PC-3 (cell line): ENCODE results near the gene INTS1. TPM values are rescaled to one million over a fixed set of nuclear protein-coding genes. Genes with fewer than 3 reads are reported as not detected.

Experiments used
- ATAC-seq: fragments of 200-7000 bp; cut with Tn5 transposase; 2 replicates; pipeline ENCODE4 v1.9.1; 2020; ENCODE audit warnings: mild to moderate bottlenecking, moderate library complexity
- BruUV-seq: library from RNA; stranded (reverse); fragments of 400-500 nt; replicated peaks from 2 replicates; lab custom pipeline; 2021; lab: Mats Ljungman, UMichigan
- CTCF ChIA-PET: fragments of 300-600 bp; sonication (Branson Sonifier 250); formaldehyde crosslinking; loops from one replicate; lab custom pipeline; 2022; ENCODE audit warnings: antibody characterized with exemption; lab: Charles Lee
- POLR2A ChIA-PET: fragments of 300-600 bp; sonication (Branson Sonifier 250); formaldehyde crosslinking; loops from one replicate; lab custom pipeline; 2022; ENCODE audit warnings: antibody characterized with exemption; ENCODE audit not compliant: unreplicated experiment; lab: Charles Lee
- DNase-seq: peaks from one replicate; pipeline ENCODE4 v3.0.0-alpha.2; 2015
- H2AFZ ChIP-seq: fragments of 300-600 bp; sonication (generic); 2 replicates; pipeline ENCODE4 v1.6.0; 2016; ENCODE audit warnings: antibody characterized with exemption, low read length
- H3F3A ChIP-seq: fragments of 300-600 bp; sonication (generic); one replicate; pipeline ENCODE4 v1.6.0; 2017; ENCODE audit warnings: antibody characterized with exemption, low read length, control low read depth, mild to moderate bottlenecking; ENCODE audit not compliant: unreplicated experiment
- H3K27ac ChIP-seq: fragments of 300-600 bp; sonication (generic); 2 replicates; pipeline ENCODE4 v1.5.1; 2016; ENCODE audit warnings: mild to moderate bottlenecking, low read length
- H3K27me3 ChIP-seq: fragments of 300-600 bp; sonication (generic); 2 replicates; pipeline ENCODE4 v1.6.1; 2016; ENCODE audit warnings: low read length, mixed read lengths
- H3K36me3 ChIP-seq: fragments of 300-600 bp; sonication (generic); 2 replicates; pipeline ENCODE4 v1.6.1; 2016; ENCODE audit warnings: low read depth, mixed run types, low read length, mixed read lengths
- H3K4me1 ChIP-seq: fragments of 300-600 bp; sonication (generic); 2 replicates; pipeline ENCODE4 v1.5.1; 2016; ENCODE audit warnings: low read length; ENCODE audit not compliant: insufficient read depth
- H3K4me2 ChIP-seq: fragments of 300-600 bp; sonication (generic); 2 replicates; pipeline ENCODE4 v1.6.0; 2016; ENCODE audit warnings: low read length
- H3K4me3 ChIP-seq: fragments of 300-600 bp; sonication (generic); 2 replicates; pipeline ENCODE4 v1.5.1; 2016; ENCODE audit warnings: mild to moderate bottlenecking, low read length, mixed read lengths
- H3K79me2 ChIP-seq: fragments of 300-600 bp; sonication (generic); 2 replicates; pipeline ENCODE4 v1.6.1; 2017; ENCODE audit warnings: low read length, mixed read lengths
- H3K9ac ChIP-seq: fragments of 300-600 bp; sonication (generic); 2 replicates; pipeline ENCODE4 v1.6.0; 2016; ENCODE audit warnings: mild to moderate bottlenecking, low read length
- H3K9me2 ChIP-seq: fragments of 300-600 bp; sonication (generic); replicated peaks from 2 replicates; pipeline ENCODE4 v1.6.1; 2016; ENCODE audit warnings: mixed run types, low read length, mixed read lengths
- H3K9me3 ChIP-seq: fragments of 300-600 bp; sonication (generic); 2 replicates; pipeline ENCODE4 v1.6.1; 2016; ENCODE audit warnings: low read length, mixed read lengths
- H4K20me1 ChIP-seq: fragments of 300-600 bp; sonication (generic); 2 replicates; pipeline ENCODE4 v1.6.1; 2016; ENCODE audit warnings: low read length, mixed read lengths
- EZH2 ChIP-seq: fragments of 300-600 bp; sonication (generic); IDR thresholded peaks from one replicate; pipeline ENCODE4 v1.6.1; 2017; ENCODE audit warnings: antibody characterized with exemption, mild to moderate bottlenecking, low read length; ENCODE audit not compliant: unreplicated experiment
- EZH2phosphoT487 ChIP-seq: fragments of 300-600 bp; sonication (generic); IDR thresholded peaks from 2 replicates; pipeline ENCODE4 v1.6.1; 2018; ENCODE audit warnings: mild to moderate bottlenecking, antibody characterized with exemption, low read length, borderline replicate concordance
- intact Hi-C: fragments of 100-400 bp; cut with micrococcal nuclease; formaldehyde crosslinking; loops from 2 replicates; pipeline ENCODE4 v1.9.0; 2023
- total RNA-seq: library from RNA; depleted of rRNA; stranded (reverse); fragments of >200 nt; gene quantifications from 2 replicates; pipeline ENCODE4 v1.2.3, GENCODE V29; 2014
- TF ChIP-seq, protein P1 (sequence below): fragments of 300-600 bp; sonication (generic); conservative IDR thresholded peaks from 2 replicates; pipeline ENCODE4 v1.5.1; 2017; ENCODE audit warnings: antibody characterized with exemption, low read depth, mild to moderate bottlenecking, low read length

The INTS1 gene
- total RNA-seq, 1 experiment from 2014 or later = 62.9 TPM

DNA sequence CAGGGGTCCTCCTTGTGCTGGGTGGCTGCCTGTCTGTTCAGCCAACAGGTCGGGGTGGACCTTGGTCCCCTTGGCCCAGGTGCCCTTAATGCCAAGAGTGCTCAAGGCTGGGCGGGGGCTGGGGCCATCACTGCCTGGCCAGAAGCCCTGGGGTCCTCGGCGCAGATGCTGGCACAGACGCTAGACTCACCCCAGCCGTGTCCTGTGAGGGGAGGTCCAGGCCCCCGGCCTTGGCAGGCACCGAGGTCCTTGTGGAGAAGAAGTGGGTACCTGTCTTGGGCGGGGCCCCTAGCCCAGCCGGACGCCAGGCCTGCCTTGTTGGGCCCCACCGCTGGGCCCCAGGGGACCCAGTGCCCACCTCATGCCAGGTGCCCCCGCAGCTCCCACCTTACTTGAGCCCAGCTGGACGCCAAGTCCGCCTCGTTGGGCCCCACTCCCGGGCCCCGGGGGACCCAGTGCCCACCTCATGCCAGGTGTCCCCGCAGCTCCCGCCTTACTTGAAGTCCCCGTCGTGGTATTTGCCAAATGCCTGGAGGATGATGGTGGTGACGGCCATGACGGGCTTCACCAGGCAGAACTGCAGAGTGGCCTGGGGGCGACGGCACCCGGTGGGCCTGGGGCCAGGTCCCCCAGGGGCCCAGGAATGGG is 45.3 kb upstream of the INTS1 start:
- intact Hi-C loops = no loop called here
- no TSS peak for BruUV-seq
- peaks cover 12% of the 10 kb centered on the region for H3K79me2 ChIP-seq
- no peaks in the 10 kb centered on the region for H3K27me3 ChIP-seq
- no peak overlapping the region for H3K4me3 ChIP-seq
- ATAC-seq = no peak
- H4K20me1 ChIP-seq = no peaks in the 10 kb centered on the region
- H3K4me1 ChIP-seq = peaks cover 3% of the 10 kb centered on the region; the same call in 1 of the 2 replicates
- no peak overlapping the region for H3K27ac ChIP-seq
- no peaks in the 10 kb centered on the region for H3K9me3 ChIP-seq
- H3K9me2 ChIP-seq = no peaks in the 10 kb centered on the region
- no peak for DNase-seq
- no peak overlapping the region for H2AFZ ChIP-seq
- H3K4me2 ChIP-seq = no peak overlapping the region
- no peaks in the 10 kb centered on the region for H3F3A ChIP-seq
- ChIA-PET CTCF (no interaction called here), POLR2A (no interaction called here)
- no peak overlapping the region for H3K9ac ChIP-seq
- no peak for TF ChIP-seq EZH2
- TF ChIP-seq, protein P1, sequence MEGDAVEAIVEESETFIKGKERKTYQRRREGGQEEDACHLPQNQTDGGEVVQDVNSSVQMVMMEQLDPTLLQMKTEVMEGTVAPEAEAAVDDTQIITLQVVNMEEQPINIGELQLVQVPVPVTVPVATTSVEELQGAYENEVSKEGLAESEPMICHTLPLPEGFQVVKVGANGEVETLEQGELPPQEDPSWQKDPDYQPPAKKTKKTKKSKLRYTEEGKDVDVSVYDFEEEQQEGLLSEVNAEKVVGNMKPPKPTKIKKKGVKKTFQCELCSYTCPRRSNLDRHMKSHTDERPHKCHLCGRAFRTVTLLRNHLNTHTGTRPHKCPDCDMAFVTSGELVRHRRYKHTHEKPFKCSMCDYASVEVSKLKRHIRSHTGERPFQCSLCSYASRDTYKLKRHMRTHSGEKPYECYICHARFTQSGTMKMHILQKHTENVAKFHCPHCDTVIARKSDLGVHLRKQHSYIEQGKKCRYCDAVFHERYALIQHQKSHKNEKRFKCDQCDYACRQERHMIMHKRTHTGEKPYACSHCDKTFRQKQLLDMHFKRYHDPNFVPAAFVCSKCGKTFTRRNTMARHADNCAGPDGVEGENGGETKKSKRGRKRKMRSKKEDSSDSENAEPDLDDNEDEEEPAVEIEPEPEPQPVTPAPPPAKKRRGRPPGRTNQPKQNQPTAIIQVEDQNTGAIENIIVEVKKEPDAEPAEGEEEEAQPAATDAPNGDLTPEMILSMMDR = no peak
- no peaks in the 10 kb centered on the region for H3K36me3 ChIP-seq

- Histone ChIP-seq H3K9ac (no peak overlapping the region), H3K4me1 (no peaks in the 10 kb centered on the region), H3K4me3 (no peak overlapping the region), H3K4me2 (no peak overlapping the region), H3F3A (no peaks in the 10 kb centered on the region), H3K9me3 (no peaks in the 10 kb centered on the region), H3K27ac (no peak overlapping the region), H2AFZ (no peak overlapping the region), H3K36me3 (no peaks in the 10 kb centered on the region), H3K9me2 (no peaks in the 10 kb centered on the region), H4K20me1 (no peaks in the 10 kb centered on the region), H3K27me3 (no peaks in the 10 kb centered on the region), H3K79me2 (peaks cover 7% of the 10 kb centered on the region)
- POLR2A ChIA-PET = no interaction called here
- TF ChIP-seq EZH2phosphoT487 (no peak), EZH2 (no peak)
- DNase-seq (no peak), ATAC-seq (no peak)
- BruUV-seq = no TSS peak
- intact Hi-C loops = no loop called here
- CTCF ChIA-PET = no interaction called here
Observed at GRCh38 chr7:1548944-1549343, 44.8 kb upstream of the INTS1 start.

GRCh38 chr7:1548438-1548831 is 44.2 kb upstream of the INTS1 start:
- BruUV-seq = no TSS peak
- no peak for ATAC-seq
- Histone ChIP-seq H2AFZ (no peak overlapping the region), H3K4me1 (no peaks in the 10 kb centered on the region), H3K9ac (no peak overlapping the region), H4K20me1 (no peaks in the 10 kb centered on the region), H3K27me3 (no peaks in the 10 kb centered on the region), H3K9me2 (no peaks in the 10 kb centered on the region), H3K9me3 (no peaks in the 10 kb centered on the region), H3K79me2 (peaks cover 2% of the 10 kb centered on the region; the same call in 1 of the 2 replicates), H3K4me2 (no peak overlapping the region), H3F3A (no peaks in the 10 kb centered on the region), H3K27ac (no peak overlapping the region), H3K36me3 (no peaks in the 10 kb centered on the region), H3K4me3 (no peak overlapping the region)
- DNase-seq = no peak
- TF ChIP-seq, protein P1 = no peak
- TF ChIP-seq EZH2 (no peak), EZH2phosphoT487 (no peak)
- intact Hi-C loops = no loop called here
- POLR2A ChIA-PET = no interaction called here
- CTCF ChIA-PET = no interaction called here
